HepG2 (cell line): ENCODE results near the gene POU6F2.

ENCODE experiments used
- HNF4A ChIP-seq: sonication (generic); formaldehyde crosslinking; IDR thresholded peaks from 2 replicates; pipeline ENCODE4 v1.4.0; 2020; ENCODE audit warnings: missing genetic modification reagents
- KLF13 ChIP-seq: sonication (generic); formaldehyde crosslinking; IDR thresholded peaks from 2 replicates; pipeline ENCODE4 v1.4.0; 2020; ENCODE audit warnings: mild to moderate bottlenecking, missing genetic modification reagents
- TF ChIP-seq, protein P1 (sequence below): sonication (generic); formaldehyde crosslinking; IDR thresholded peaks from 2 replicates; pipeline ENCODE4 v1.5.0; 2020; ENCODE audit warnings: mild to moderate bottlenecking, missing genetic modification reagents, moderate library complexity
- TF ChIP-seq, protein P2 (sequence below): sonication (generic); formaldehyde crosslinking; IDR thresholded peaks from 2 replicates; pipeline ENCODE4 v1.4.0; 2020; ENCODE audit warnings: missing genetic modification reagents

DNA sequence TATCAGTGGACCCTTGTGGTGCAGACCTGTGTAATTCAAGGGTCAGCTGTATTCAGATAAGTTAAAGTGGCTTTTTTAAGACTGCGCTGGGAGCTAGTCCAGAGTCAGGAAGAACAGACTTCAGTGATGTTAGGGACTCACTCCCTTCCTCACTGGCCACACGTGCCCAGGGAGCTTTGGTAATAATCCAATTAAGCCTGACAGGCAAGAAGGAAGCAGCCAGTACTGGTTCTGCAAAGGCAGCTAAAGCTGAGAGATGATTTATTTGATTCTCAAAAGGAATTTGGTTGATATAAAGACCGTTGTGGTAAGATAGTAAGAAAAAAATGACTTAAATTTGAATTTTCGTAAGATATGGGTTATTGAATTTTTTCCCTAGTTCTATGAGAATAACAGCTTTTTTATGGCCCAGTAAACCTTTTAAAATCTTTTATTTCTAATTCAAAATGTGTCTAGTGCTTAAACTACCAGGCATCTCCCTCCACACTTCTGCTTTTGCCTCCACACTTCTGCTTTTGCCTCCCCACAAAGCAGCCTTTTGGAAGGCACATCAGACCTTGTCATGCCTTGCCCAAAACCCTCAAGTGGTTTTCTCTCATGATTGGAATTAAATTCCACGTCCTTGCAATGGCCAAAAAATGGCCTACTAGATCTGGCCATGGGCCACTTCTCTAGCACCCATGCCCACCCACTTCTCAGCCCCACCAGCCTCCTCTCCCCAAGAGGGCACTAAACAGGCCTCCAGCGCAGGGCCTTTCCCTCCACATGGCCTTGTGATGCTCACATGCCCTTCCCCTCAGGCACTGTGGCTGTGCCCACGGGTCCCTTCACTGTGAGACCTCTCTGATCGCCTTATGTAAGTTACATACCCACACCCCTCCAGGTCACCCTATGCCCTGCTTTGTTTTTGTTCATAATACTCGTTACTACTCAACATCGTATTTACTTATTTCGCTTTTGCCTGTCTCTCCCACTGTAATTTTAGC, 92.5 kb downstream of the POU6F2 start:
- TF ChIP-seq KLF13 (CRISPR knock-in tag) (no peak), HNF4A (CRISPR knock-in tag) (no peak)
- TF ChIP-seq, protein P1, sequence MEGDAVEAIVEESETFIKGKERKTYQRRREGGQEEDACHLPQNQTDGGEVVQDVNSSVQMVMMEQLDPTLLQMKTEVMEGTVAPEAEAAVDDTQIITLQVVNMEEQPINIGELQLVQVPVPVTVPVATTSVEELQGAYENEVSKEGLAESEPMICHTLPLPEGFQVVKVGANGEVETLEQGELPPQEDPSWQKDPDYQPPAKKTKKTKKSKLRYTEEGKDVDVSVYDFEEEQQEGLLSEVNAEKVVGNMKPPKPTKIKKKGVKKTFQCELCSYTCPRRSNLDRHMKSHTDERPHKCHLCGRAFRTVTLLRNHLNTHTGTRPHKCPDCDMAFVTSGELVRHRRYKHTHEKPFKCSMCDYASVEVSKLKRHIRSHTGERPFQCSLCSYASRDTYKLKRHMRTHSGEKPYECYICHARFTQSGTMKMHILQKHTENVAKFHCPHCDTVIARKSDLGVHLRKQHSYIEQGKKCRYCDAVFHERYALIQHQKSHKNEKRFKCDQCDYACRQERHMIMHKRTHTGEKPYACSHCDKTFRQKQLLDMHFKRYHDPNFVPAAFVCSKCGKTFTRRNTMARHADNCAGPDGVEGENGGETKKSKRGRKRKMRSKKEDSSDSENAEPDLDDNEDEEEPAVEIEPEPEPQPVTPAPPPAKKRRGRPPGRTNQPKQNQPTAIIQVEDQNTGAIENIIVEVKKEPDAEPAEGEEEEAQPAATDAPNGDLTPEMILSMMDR (CRISPR knock-in tag): no peak
- TF ChIP-seq, protein P2, sequence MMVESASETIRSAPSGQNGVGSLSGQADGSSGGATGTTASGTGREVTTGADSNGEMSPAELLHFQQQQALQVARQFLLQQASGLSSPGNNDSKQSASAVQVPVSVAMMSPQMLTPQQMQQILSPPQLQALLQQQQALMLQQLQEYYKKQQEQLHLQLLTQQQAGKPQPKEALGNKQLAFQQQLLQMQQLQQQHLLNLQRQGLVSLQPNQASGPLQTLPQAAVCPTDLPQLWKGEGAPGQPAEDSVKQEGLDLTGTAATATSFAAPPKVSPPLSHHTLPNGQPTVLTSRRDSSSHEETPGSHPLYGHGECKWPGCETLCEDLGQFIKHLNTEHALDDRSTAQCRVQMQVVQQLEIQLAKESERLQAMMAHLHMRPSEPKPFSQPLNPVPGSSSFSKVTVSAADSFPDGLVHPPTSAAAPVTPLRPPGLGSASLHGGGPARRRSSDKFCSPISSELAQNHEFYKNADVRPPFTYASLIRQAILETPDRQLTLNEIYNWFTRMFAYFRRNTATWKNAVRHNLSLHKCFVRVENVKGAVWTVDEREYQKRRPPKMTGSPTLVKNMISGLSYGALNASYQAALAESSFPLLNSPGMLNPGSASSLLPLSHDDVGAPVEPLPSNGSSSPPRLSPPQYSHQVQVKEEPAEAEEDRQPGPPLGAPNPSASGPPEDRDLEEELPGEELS (CRISPR knock-in tag): no peak
